Thyroid gland (tissue), 4 donors: ENCODE data around the gene CLEC7A. TPM values are rescaled to one million over a fixed set of nuclear protein-coding genes. Genes with fewer than 3 reads are reported as not detected.

Experiments
- DNase-seq, 2 donors: peaks; one replicate each; pipeline ENCODE4 v3.0.0-alpha.2; 2019
- H3K27ac ChIP-seq, 3 donors: fragments of 200-600 bp; sonication (generic); 1 replicate in 2 of 3; 2 replicates in 1 of 3; pipeline ENCODE4 v1.5.1; 2016 to 2019; ENCODE audit warnings: mild to moderate bottlenecking in 1 of 3, moderate library complexity in 1 of 3
- H3K27me3 ChIP-seq: fragments of 200-600 bp; sonication (generic); one replicate; pipeline ENCODE4 v1.5.1; 2019
- H3K36me3 ChIP-seq, 2 donors: fragments of 200-600 bp; sonication (generic); one replicate each; pipeline ENCODE4 v1.5.1; 2016 to 2019
- H3K4me1 ChIP-seq, 2 donors: fragments of 200-600 bp; sonication (generic); one replicate each; pipeline ENCODE4 v1.5.1; 2017 to 2019
- H3K4me3 ChIP-seq, 3 donors: fragments of 200-600 bp; sonication (generic); replicated peaks in 1 of 3; 1 replicate in 2 of 3; 2 replicates in 1 of 3; pipeline ENCODE4 v1.5.1; 2016; ENCODE audit warnings: mild to moderate bottlenecking in 1 of 3
- H3K9me3 ChIP-seq: fragments of 200-600 bp; sonication (generic); one replicate; pipeline ENCODE4 v1.5.1; 2017
- CTCF ChIP-seq, 6 experiments: fragments of 200-600 bp in 3 of 6; fragments of 450-650 bp in 3 of 6; sonication (generic) in 3 of 6; IDR thresholded peaks; one replicate each; pipeline ENCODE4 v1.5.1; 2016 to 2019; ENCODE audit warnings: antibody characterized with exemption in 6 of 6, mild to moderate bottlenecking in 2 of 6, inconsistent platforms in 1 of 6, moderate library complexity in 1 of 6
- POLR2A ChIP-seq, 2 donors: fragments of 450-650 bp; IDR thresholded peaks; one replicate each; pipeline ENCODE4 v1.6.1; 2017; ENCODE audit warnings: antibody characterized with exemption in 2 of 2, mild to moderate bottlenecking in 2 of 2, moderate library complexity in 1 of 2
- WGBS, 2 donors: methylation state at CpG; one replicate each; pipeline ENCODE4 v1.1.5; 2017; 5-methylcytosine and 5-hydroxymethylcytosine counted together
- intact Hi-C: fragments of 100-400 bp; cut with DNase I; formaldehyde crosslinking; loops from one replicate; pipeline ENCODE4 v1.15.1; 2023
- total RNA-seq, 4 donors: library from RNA; depleted of rRNA; stranded (reverse); fragments of >200 nt; gene quantifications; one replicate each; pipeline ENCODE4 v1.2.3, GENCODE V29; 2016

The CLEC7A gene
- total RNA-seq, 4 donors from 2014 or later, result 2.7 to 9.4 (median 5.2) TPM

- no peaks in the 10 kb centered on the region for H3K9me3 ChIP-seq
- no peak for DNase-seq
- no peaks in the 10 kb centered on the region for H3K4me1 ChIP-seq
- H3K27me3 ChIP-seq, result no peaks in the 10 kb centered on the region
- no peaks in the 10 kb centered on the region for H3K36me3 ChIP-seq
- WGBS, 2 donors, result 0% methylated on average over 1 of the region's 1 CpG
- H3K27ac ChIP-seq, result no peak overlapping the region
- H3K4me3 ChIP-seq, result no peak overlapping the region
- intact Hi-C loops, result no loop called here
- TF ChIP-seq POLR2A (IDR thresholded peaks at IDR 0.05), result no peak
- TF ChIP-seq CTCF (IDR thresholded peaks at IDR 0.05), result no peak
Observed at GRCh38 chr12:10142976-10143589, 13.1 kb upstream of the CLEC7A start.

GRCh38 chr12:10140001-10140400 lies 10.0 kb upstream of the CLEC7A start:
- no peaks in the 10 kb centered on the region for H3K36me3 ChIP-seq
- H3K27me3 ChIP-seq, result no peaks in the 10 kb centered on the region
- H3K4me1 ChIP-seq, result no peaks in the 10 kb centered on the region
- TF ChIP-seq POLR2A (IDR thresholded peaks at IDR 0.05), result no peak
- TF ChIP-seq CTCF (IDR thresholded peaks at IDR 0.05), result peak in 4 of 6 experiments; percentile 32 to 44 (median 43)
- no peak overlapping the region for H3K27ac ChIP-seq
- WGBS, 2 donors, result 13 to 18% methylated on average over 2 of the region's 2 CpGs
- no peak overlapping the region for H3K4me3 ChIP-seq
- no peaks in the 10 kb centered on the region for H3K9me3 ChIP-seq
- DNase-seq, result peak in 1 of 2 donors; percentile 10
- intact Hi-C loops, result no loop called here

- H3K4me1 ChIP-seq, result no peaks in the 10 kb centered on the region
- no peak for DNase-seq
- intact Hi-C loops, result loop anchor here (10.0 kb wide), 1 partner anchor 102 kb away; the partner anchor contains the start of gene CLEC9A
- no peaks in the 10 kb centered on the region for H3K27me3 ChIP-seq
- H3K9me3 ChIP-seq, result no peaks in the 10 kb centered on the region
- no peak overlapping the region for H3K27ac ChIP-seq
- no peaks in the 10 kb centered on the region for H3K36me3 ChIP-seq
- no peak overlapping the region for H3K4me3 ChIP-seq
- 78 to 82% methylated on average over 13 of the region's 13 CpGs for WGBS, 2 donors
- TF ChIP-seq CTCF (IDR thresholded peaks at IDR 0.05) (no peak), POLR2A (IDR thresholded peaks at IDR 0.05) (no peak)
Observed at GRCh38 chr12:10136637-10137205, 6.7 kb upstream of the CLEC7A start.

DNA sequence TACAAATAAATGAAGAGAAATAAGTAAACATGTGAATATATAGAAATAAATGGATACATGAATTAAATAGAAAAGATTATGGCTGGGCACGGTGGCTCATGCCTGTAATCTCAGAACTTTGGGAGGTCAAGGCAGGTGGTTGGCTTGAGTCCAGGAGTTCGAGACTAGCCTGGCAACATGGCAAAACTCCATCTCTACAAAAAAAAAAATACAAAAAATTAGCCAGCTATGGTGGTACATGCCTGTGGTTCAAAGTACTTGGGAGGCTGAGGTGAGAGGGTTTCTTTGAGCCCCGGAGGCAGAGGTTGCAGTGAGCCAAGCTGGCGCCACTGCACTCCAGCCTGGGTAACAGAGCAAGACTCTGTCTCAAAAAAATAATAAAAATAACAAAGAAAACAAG lies 5.1 kb upstream of the CLEC7A start:
- no peaks in the 10 kb centered on the region for H3K4me1 ChIP-seq
- intact Hi-C loops, result loop anchor here (10.0 kb wide), 1 partner anchor 100 kb away; the partner anchor contains the start of gene CLEC9A
- WGBS, 2 donors, result 80 to 83% methylated on average over 4 of the region's 4 CpGs
- H3K27ac ChIP-seq, result no peak overlapping the region
- no peak overlapping the region for H3K4me3 ChIP-seq
- H3K9me3 ChIP-seq, result no peaks in the 10 kb centered on the region
- no peaks in the 10 kb centered on the region for H3K27me3 ChIP-seq
- DNase-seq, result no peak
- H3K36me3 ChIP-seq, result no peaks in the 10 kb centered on the region
- TF ChIP-seq CTCF (IDR thresholded peaks at IDR 0.05), result no peak
- TF ChIP-seq POLR2A (IDR thresholded peaks at IDR 0.05), result no peak

GRCh38 chr12:10132850-10133370 lies 2.9 kb upstream of the CLEC7A start:
- Histone ChIP-seq H3K9me3 (no peaks in the 10 kb centered on the region), H3K4me1 (no peaks in the 10 kb centered on the region), H3K4me3 (no peak overlapping the region), H3K27ac (no peak overlapping the region), H3K36me3 (no peaks in the 10 kb centered on the region), H3K27me3 (no peaks in the 10 kb centered on the region)
- 72 to 74% methylated on average over 6 of the region's 6 CpGs for WGBS, 2 donors
- intact Hi-C loops, result loop anchor here (10.0 kb wide), 1 partner anchor 98 kb away; the partner anchor contains the start of gene CLEC9A
- DNase-seq, result no peak
- no peak for TF ChIP-seq CTCF (IDR thresholded peaks at IDR 0.05)
- no peak for TF ChIP-seq POLR2A (IDR thresholded peaks at IDR 0.05)
